Kidney (tissue), 14 donors: ENCODE data around the gene TIE1. TPM values are rescaled to one million over a fixed set of nuclear protein-coding genes. Genes with fewer than 3 reads are reported as not detected.

ENCODE experiments used
- DNase-seq, 5 donors: peaks; one replicate each; pipeline ENCODE4 v3.0.0-alpha.2; 2013 to 2020
- FAIRE-seq: peaks from 2 replicates; lab custom pipeline; 2012; peaks lifted over from hg19 to GRCh38; lab: Jason Lieb, UNC
- H3K27ac ChIP-seq, 2 donors: one replicate each; pipeline ENCODE4 v1.7.0; 2013; ENCODE audit warnings: low read depth in 2 of 2, low read length in 2 of 2, inconsistent platforms in 1 of 2
- H3K27me3 ChIP-seq: one replicate; pipeline ENCODE4 v1.7.1; 2013; ENCODE audit warnings: low read length, inconsistent platforms; ENCODE audit not compliant: control insufficient read depth, insufficient read depth
- H3K36me3 ChIP-seq, 3 donors: one replicate each; pipeline versions ENCODE4 v1.7.0 to v1.7.1; 2013; ENCODE audit warnings: low read length in 3 of 3, control low read depth in 1 of 3, inconsistent platforms in 1 of 3; ENCODE audit not compliant: insufficient read depth in 3 of 3, control insufficient read depth in 2 of 3
- H3K4me1 ChIP-seq, 3 donors: one replicate each; pipeline versions ENCODE4 v1.7.0 to v1.7.1; 2013; ENCODE audit warnings: low read length in 3 of 3, inconsistent platforms in 1 of 3, low read depth in 1 of 3; ENCODE audit not compliant: control insufficient read depth in 2 of 3, insufficient read depth in 2 of 3
- H3K4me3 ChIP-seq, 3 donors: one replicate each; pipeline versions ENCODE4 v1.7.0 to v1.8.1; 2013; ENCODE audit warnings: low read length in 3 of 3, control low read depth in 1 of 3, inconsistent platforms in 1 of 3
- H3K9ac ChIP-seq, 3 donors: one replicate each; pipeline versions ENCODE4 v1.7.0 to v1.7.1; 2013; ENCODE audit warnings: low read length in 3 of 3, control low read depth in 1 of 3, inconsistent platforms in 1 of 3
- H3K9me3 ChIP-seq, 3 donors: one replicate each; pipeline versions ENCODE4 v1.7.0 to v1.7.1; 2013; ENCODE audit warnings: low read length in 3 of 3, control low read depth in 1 of 3, inconsistent platforms in 1 of 3; ENCODE audit not compliant: control insufficient read depth in 2 of 3, insufficient read depth in 1 of 3
- intact Hi-C: fragments of 100-400 bp; cut with DNase I; formaldehyde crosslinking; loops from one replicate; pipeline ENCODE4 v1.11.1; 2022
- polyA plus RNA-seq: library from polyadenylated mRNA; stranded (reverse); fragments of 350-450 nt; fragmentation: Illumina TruSeq; extraction: RNeasy Lipid Tissue Mini Kit (QIAGEN cat#74804); gene quantifications from one replicate; pipeline ENCODE4 v1.2.3, GENCODE V29; 2014; ENCODE audit warnings: low read depth, low replicate concordance; ENCODE audit not compliant: insufficient read depth
- total RNA-seq: library from RNA; stranded (reverse); fragmentation: NEBNext Ultra II Directional; extraction: Animal tissue kit (Norgen Biotek cat#: 25700); gene quantifications from one replicate; pipeline ENCODE4 v1.2.1, GENCODE V29; 2021
- TF ChIP-seq, protein P1 (sequence below): IDR thresholded peaks from 3 replicates; pipeline ENCODE4 v1.5.1; 2012; ENCODE audit warnings: mild to moderate bottlenecking, moderate library complexity, borderline replicate concordance; ENCODE audit not compliant: insufficient read depth; ENCODE audit errors: extremely low read depth
- donor health status: control.
- donor health status: control.
- donor health status: control.
- donor health status: control.
- donor health status: control.
- donor health status: DM: yes; HTN: yes; CAD: no.
- donor health status: Normal renal cell carcinoma (clear cell type).

TIE1 gene
- total and polyA plus RNA-seq, 2 donors from 2014 or later: 15.0 to 46.3 TPM

DNA sequence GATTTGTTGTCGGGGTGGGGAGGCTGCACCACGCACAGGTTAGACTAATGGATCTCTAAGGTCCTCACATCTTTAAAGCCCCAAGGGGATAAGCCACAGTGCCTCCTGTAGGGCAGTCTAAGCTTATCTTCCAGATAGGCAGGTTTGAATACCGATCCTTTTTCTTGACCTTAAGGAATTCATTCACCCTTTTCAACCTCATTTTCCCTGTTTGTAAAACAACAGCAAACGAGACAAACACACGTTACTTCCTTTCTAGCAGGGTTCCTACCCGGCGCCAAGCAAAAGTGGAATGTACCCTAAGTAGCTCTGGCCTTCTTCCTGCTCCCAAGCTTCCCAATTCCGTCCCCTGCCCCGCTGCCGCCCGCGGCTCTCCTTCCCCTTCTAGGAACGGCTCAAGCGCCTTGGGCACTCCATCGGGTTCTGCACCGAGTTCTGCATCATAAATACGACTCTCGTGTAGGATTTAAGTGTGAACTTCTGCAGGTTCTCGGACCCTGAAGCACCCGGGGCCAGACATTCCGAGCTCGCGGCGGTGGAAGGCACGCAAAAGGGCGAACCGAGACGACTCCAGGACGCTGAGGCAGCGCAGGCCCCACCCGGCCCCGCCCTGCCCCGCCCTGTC, 57.5 kb downstream of the TIE1 start:
- Histone ChIP-seq H3K27me3 (no peaks in the 10 kb centered on the region), H3K9ac (peak overlapping the region; percentile 62 to 89 (median 69)), H3K27ac (peak overlapping the region; percentile 55 to 76), H3K4me1 (peaks cover 0 to 10% (median 6%) of the 10 kb centered on the region in 3 donors), H3K36me3 (peaks cover 0 to 4% (median 2%) of the 10 kb centered on the region in 3 donors), H3K9me3 (no peaks in the 10 kb centered on the region), H3K4me3 (peak overlapping the region; percentile 77 to 95 (median 87))
- intact Hi-C loops: no loop called here
- TF ChIP-seq, protein P1, sequence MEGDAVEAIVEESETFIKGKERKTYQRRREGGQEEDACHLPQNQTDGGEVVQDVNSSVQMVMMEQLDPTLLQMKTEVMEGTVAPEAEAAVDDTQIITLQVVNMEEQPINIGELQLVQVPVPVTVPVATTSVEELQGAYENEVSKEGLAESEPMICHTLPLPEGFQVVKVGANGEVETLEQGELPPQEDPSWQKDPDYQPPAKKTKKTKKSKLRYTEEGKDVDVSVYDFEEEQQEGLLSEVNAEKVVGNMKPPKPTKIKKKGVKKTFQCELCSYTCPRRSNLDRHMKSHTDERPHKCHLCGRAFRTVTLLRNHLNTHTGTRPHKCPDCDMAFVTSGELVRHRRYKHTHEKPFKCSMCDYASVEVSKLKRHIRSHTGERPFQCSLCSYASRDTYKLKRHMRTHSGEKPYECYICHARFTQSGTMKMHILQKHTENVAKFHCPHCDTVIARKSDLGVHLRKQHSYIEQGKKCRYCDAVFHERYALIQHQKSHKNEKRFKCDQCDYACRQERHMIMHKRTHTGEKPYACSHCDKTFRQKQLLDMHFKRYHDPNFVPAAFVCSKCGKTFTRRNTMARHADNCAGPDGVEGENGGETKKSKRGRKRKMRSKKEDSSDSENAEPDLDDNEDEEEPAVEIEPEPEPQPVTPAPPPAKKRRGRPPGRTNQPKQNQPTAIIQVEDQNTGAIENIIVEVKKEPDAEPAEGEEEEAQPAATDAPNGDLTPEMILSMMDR: peak; percentile 30
- DNase-seq (peak in 3 of 5 donors; percentile 26 to 57 (median 46)), FAIRE-seq (no peak)

DNA sequence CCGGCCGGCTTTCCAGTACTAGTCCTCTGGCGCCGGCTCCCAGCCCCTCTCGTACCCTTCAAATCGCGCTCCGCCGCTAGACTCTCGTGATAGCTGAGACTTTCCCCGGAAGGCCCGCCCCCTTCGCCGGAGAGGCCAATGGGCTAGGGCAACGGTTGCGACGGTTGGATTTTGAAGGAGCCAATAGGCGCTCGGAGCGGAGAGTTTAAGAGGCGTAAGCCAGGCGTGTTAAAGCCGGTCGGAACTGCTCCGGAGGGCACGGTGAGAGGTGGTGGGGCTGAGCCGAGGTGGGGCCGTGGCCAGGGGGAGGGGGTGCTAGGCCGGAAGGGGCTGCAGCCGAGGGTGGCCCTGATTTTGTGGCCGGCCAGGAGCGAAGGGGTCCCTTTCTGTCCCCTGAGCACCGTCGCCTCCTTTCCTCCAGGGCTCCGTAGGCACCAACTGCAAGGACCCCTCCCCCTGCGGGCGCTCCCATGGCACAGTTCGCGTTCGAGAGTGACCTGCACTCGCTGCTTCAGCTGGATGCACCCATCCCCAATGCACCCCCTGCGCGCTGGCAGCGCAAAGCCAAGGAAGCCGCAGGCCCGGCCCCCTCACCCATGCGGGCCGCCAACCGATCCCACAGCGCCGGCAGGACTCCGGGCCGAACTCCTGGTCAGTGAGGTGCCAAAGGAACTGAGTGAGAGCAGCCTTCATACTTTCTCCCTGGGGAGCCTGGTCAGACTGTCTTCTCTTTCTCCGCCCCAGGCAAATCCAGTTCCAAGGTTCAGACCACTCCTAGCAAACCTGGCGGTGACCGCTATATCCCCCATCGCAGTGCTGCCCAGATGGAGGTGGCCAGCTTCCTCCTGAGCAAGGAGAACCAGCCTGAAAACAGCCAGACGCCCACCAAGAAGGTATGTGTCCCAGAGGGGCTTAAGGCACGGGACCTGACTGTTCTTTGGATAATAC, 58.2 kb downstream of the TIE1 start, which contains the start of gene CDC20:
TSS of gene CDC20 (plus strand) at position 236 of the 948 bp plus-strand sequence. CDS start at position 471, 235 bp downstream.
- peak within 1 kb of the TSS; percentile 77 to 95 (median 87) for H3K4me3 ChIP-seq
- peaks cover 0 to 10% (median 6%) of the 10 kb centered on the region in 3 donors for H3K4me1 ChIP-seq
- intact Hi-C loops: no loop called here
- H3K36me3 ChIP-seq: peaks cover 3 to 12% (median 8%) of the 10 kb centered on the region in 3 donors
- no peaks in the 10 kb centered on the region for H3K9me3 ChIP-seq
- DNase-seq (peak; percentile 98 to 99 (median 99)), FAIRE-seq (peak; percentile 65)
- TF ChIP-seq, protein P1: no peak
- H3K27me3 ChIP-seq: no peaks in the 10 kb centered on the region
- H3K27ac ChIP-seq: peak within 1 kb of the TSS; percentile 55 to 76
- peak within 1 kb of the TSS; percentile 62 to 89 (median 69) for H3K9ac ChIP-seq

DNA sequence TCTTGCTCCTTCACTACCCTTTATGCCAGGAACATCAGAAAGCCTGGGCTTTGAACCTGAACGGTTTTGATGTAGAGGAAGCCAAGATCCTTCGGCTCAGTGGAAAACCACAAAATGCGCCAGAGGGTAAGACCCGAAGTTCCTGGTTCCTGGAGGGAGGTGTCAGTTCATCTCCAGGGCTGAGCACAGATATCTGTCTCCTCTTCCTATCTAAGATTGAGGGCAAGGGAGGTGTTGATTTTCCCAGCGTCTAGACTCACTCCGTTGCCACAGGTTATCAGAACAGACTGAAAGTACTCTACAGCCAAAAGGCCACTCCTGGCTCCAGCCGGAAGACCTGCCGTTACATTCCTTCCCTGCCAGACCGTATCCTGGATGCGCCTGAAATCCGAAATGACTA, 58.9 kb downstream of the TIE1 start:
- intact Hi-C loops: no loop called here
- Histone ChIP-seq H3K9ac (no peak overlapping the region), H3K27ac (no peak overlapping the region), H3K36me3 (peaks cover 4 to 19% (median 14%) of the 10 kb centered on the region in 3 donors), H3K27me3 (no peaks in the 10 kb centered on the region), H3K9me3 (no peaks in the 10 kb centered on the region), H3K4me1 (peaks cover 0 to 10% (median 6%) of the 10 kb centered on the region in 3 donors), H3K4me3 (peak overlapping the region in 1 of 3 donors; percentile 41)
- DNase-seq: no peak
- TF ChIP-seq, protein P1: no peak
- no peak for FAIRE-seq
